SJCRH30 (cell line): ENCODE results near the gene TCF23. TPM values are rescaled to one million over a fixed set of nuclear protein-coding genes. Genes with fewer than 3 reads are reported as not detected.
A peak's percentile ranks its signal among the peaks of the same experiment; 100 is the strongest.
"Not testable (repeated sequence)": the region's sequence is repeated elsewhere in the genome, so short reads cannot be mapped to it uniquely, and the experiment has no call there.

Experiments
- DNase-seq, 2 experiments: peaks; one replicate each; pipeline ENCODE4 v3.0.0-alpha.2; 2015 to 2020
- H3K27ac ChIP-seq: fragments of 250-450 bp; sonication (Bioruptor Pico); 2 replicates; pipeline ENCODE4 v1.5.1; 2020; ENCODE audit warnings: mild to moderate bottlenecking, moderate library complexity
- H3K27me3 ChIP-seq: fragments of 250-450 bp; sonication (Bioruptor Pico); 2 replicates; pipeline ENCODE4 v1.5.1; 2020; ENCODE audit warnings: mild to moderate bottlenecking, moderate library complexity
- H3K36me3 ChIP-seq: fragments of 250-450 bp; sonication (Bioruptor Pico); 2 replicates; pipeline ENCODE4 v1.5.1; 2020; ENCODE audit warnings: mild to moderate bottlenecking, moderate library complexity
- H3K4me1 ChIP-seq: fragments of 250-450 bp; sonication (Bioruptor Pico); 2 replicates; pipeline ENCODE4 v1.5.1; 2020; ENCODE audit warnings: mild to moderate bottlenecking, moderate library complexity
- H3K4me3 ChIP-seq: fragments of 250-450 bp; sonication (Bioruptor Pico); 2 replicates; pipeline ENCODE4 v1.5.1; 2020; ENCODE audit warnings: mild to moderate bottlenecking, moderate library complexity
- H3K9me3 ChIP-seq: fragments of 250-450 bp; sonication (Bioruptor Pico); replicated peaks from 2 replicates; pipeline ENCODE4 v1.5.1; 2020; ENCODE audit warnings: mild to moderate bottlenecking, moderate library complexity
- total RNA-seq: library from RNA; depleted of rRNA; stranded (reverse); fragments of >200 nt; shearing (Covaris generic); gene quantifications from 2 replicates; pipeline ENCODE4 v1.2.3, GENCODE V29; 2014

Gene TCF23
- total RNA-seq, 1 experiment from 2014 or later, result not detected

GRCh38 chr2:27182346-27182745, 33.5 kb downstream of the TCF23 start:
- no peaks in the 10 kb centered on the region for H3K36me3 ChIP-seq
- no peaks in the 10 kb centered on the region for H3K4me1 ChIP-seq
- no peak overlapping the region for H3K4me3 ChIP-seq
- peaks cover 26% of the 10 kb centered on the region for H3K27me3 ChIP-seq
- H3K9me3 ChIP-seq, result no peaks in the 10 kb centered on the region; the same call in 1 of the 2 replicates
- DNase-seq, result no peak
- no peak overlapping the region for H3K27ac ChIP-seq

DNA sequence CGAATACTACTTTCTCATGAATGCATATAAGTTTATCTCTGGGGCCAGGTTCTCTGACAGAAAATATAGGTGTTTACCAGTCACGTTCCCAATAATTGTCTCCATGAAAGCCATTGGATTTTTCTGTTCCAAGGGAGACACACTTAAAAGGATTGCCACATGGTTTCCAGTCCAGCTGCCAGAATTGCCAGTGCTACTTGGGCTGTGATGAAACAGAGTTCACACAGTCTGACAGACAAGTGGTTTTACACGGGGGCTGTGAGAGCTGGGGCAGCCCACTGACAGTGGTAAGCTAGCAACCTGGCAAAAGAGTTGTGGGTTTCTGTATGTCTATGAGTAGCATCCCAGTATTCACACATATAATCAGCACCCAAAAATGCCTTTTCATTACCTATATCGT, 35.3 kb downstream of the TCF23 start:
- DNase-seq, result no peak
- H3K9me3 ChIP-seq, result no peaks in the 10 kb centered on the region
- H3K27ac ChIP-seq, result no peak overlapping the region
- no peaks in the 10 kb centered on the region for H3K36me3 ChIP-seq
- no peak overlapping the region for H3K4me3 ChIP-seq
- peaks cover 28% of the 10 kb centered on the region for H3K27me3 ChIP-seq
- no peaks in the 10 kb centered on the region for H3K4me1 ChIP-seq

DNA sequence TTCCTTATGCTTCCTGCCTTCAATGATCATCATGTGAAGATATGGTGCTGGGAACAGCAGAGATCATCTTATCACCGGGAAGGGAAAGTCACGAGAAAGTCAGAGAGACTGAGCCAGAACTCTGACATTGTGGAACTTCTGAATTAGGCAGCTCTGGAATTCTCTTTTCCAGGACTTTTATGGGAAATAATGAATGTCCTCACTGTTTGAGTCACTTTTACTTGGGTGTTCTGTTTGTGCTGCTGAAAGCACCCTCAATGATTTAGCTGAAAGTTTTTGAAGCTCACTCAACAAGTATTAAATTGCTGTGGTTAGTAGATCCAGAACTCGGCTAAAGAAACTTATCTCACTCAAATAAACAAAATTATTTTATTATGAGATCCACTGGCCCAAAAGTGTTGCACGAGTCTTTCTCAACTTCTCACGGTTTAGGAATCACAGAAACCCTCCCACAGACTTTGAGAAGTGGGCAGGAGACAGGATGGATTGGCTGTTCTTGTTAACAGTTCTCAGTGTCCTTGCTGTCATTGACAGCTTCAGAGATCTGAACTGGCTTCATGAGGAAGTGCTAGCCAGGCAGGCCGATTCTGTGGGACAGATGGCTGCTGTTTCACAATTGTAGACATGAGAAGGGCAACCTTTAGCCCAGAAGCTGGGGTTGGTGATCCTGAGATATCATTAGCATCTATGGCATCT, 36.7 kb downstream of the TCF23 start:
- Histone ChIP-seq H3K9me3 (no peaks in the 10 kb centered on the region), H3K4me1 (no peaks in the 10 kb centered on the region), H3K4me3 (no peak overlapping the region), H3K36me3 (no peaks in the 10 kb centered on the region), H3K27ac (no peak overlapping the region), H3K27me3 (peaks cover 23% of the 10 kb centered on the region)
- no peak for DNase-seq

GRCh38 chr2:27186613-27187345, 38.0 kb downstream of the TCF23 start:
- H3K27me3 ChIP-seq, result peaks cover 23% of the 10 kb centered on the region
- no peaks in the 10 kb centered on the region for H3K4me1 ChIP-seq
- no peak overlapping the region for H3K4me3 ChIP-seq
- DNase-seq, result no peak
- no peaks in the 10 kb centered on the region for H3K9me3 ChIP-seq
- no peak overlapping the region for H3K27ac ChIP-seq
- H3K36me3 ChIP-seq, result no peaks in the 10 kb centered on the region

DNA sequence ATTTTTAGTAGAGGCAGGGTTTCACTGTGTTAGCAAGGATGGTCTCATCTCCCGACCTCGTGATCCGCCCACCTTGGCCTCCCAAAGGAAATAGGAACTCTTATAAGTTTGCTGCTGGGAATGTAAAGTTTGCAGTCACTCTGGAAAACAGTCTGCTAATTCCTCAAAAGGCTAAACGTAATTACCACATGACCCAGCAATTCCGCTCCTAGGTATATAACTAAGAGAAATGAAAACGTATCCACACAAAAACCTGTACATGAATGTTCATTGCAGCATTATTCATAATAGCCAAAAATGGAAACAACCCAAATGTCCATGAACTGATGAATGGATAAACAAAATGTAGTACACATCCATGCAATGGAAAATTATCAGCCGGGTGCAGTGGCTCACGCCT, 41.2 kb downstream of the TCF23 start:
- H3K27me3 ChIP-seq, result peaks cover 17% of the 10 kb centered on the region; the same call in 1 of the 2 replicates
- no peak overlapping the region for H3K27ac ChIP-seq
- H3K4me1 ChIP-seq, result no peaks in the 10 kb centered on the region

GRCh38 chr2:27191070-27191829, 42.4 kb downstream of the TCF23 start:
- Histone ChIP-seq H3K4me1 (no peaks in the 10 kb centered on the region), H3K27me3 (peaks cover 17% of the 10 kb centered on the region; the same call in 1 of the 2 replicates), H3K36me3 (no peaks in the 10 kb centered on the region), H3K27ac (no peak overlapping the region), H3K9me3 (no peaks in the 10 kb centered on the region), H3K4me3 (no peak overlapping the region)
- DNase-seq, result peak; percentile 58 to 76

More for the DNA sequence above, 41.2 kb downstream of the TCF23 start:
- Histone ChIP-seq H3K4me3 (no peak overlapping the region), H3K9me3 (no peaks in the 10 kb centered on the region), H3K36me3 (no peaks in the 10 kb centered on the region)
- DNase-seq, result no peak

- Histone ChIP-seq H3K27me3 (0 out of 2 replicates have a peak, but pooled peaks cover 3% of the 10 kb centered on the region), H3K9me3 (no peaks in the 10 kb centered on the region), H3K27ac (no peak overlapping the region), H3K4me1 (no peaks in the 10 kb centered on the region), H3K36me3 (no peaks in the 10 kb centered on the region; the same call in 1 of the 2 replicates), H3K4me3 (no peak overlapping the region)
- no peak for DNase-seq
These were observed 45.9 kb downstream of the TCF23 start for GRCh38 chr2:27194538-27195354.

GRCh38 chr2:27195799-27196198, 47.0 kb downstream of the TCF23 start:
- not testable (repeated sequence) for H3K27ac ChIP-seq, H3K4me1 ChIP-seq, H3K9me3 ChIP-seq, H3K4me3 ChIP-seq, DNase-seq, H3K36me3 ChIP-seq, H3K27me3 ChIP-seq

GRCh38 chr2:27198068-27198467, 49.3 kb downstream of the TCF23 start:
- H3K4me1 ChIP-seq, H3K9me3 ChIP-seq, H3K27me3 ChIP-seq, DNase-seq, H3K27ac ChIP-seq, H3K4me3 ChIP-seq: not testable (repeated sequence)
- H3K36me3 ChIP-seq, result peaks cover 15% of the 10 kb centered on the region

- H3K9me3 ChIP-seq, result no peaks in the 10 kb centered on the region
- DNase-seq, result no peak
- no peaks in the 10 kb centered on the region for H3K27me3 ChIP-seq
- H3K27ac ChIP-seq, result no peak overlapping the region
- H3K4me3 ChIP-seq, result no peak overlapping the region
- H3K4me1 ChIP-seq, result no peaks in the 10 kb centered on the region
- H3K36me3 ChIP-seq, result peaks cover 19% of the 10 kb centered on the region
These were observed 49.8 kb downstream of the TCF23 start for GRCh38 chr2:27198627-27199026.

GRCh38 chr2:27199241-27199640, 50.4 kb downstream of the TCF23 start:
- Histone ChIP-seq H3K4me1 (no peaks in the 10 kb centered on the region), H3K36me3 (peaks cover 25% of the 10 kb centered on the region), H3K9me3 (no peaks in the 10 kb centered on the region), H3K27ac (no peak overlapping the region), H3K27me3 (no peaks in the 10 kb centered on the region), H3K4me3 (no peak overlapping the region)
- no peak for DNase-seq

DNA sequence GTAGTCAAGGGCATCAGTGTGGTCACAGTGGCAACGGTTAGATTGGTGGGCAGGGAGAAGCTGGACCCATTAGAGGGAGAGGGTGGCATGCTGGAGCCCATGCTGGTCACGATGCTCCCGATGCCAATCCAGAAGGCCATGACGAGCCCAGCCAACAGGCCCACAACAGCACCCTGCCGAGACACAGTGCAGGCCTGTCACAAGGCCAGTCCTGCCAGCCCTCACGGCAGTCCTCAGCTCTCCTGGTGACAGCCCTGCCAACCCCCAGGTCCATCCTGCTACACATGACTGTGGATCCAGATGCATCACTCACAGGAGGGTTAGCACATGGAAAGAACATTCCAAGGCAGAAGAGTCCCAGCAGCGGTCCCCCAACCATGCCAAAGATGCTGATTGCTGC, 52.9 kb downstream of the TCF23 start:
- no peak for DNase-seq
- Histone ChIP-seq H3K27me3 (no peaks in the 10 kb centered on the region), H3K36me3 (peaks cover 46% of the 10 kb centered on the region), H3K27ac (no peak overlapping the region), H3K4me3 (no peak overlapping the region), H3K4me1 (no peaks in the 10 kb centered on the region), H3K9me3 (no peaks in the 10 kb centered on the region)

DNA sequence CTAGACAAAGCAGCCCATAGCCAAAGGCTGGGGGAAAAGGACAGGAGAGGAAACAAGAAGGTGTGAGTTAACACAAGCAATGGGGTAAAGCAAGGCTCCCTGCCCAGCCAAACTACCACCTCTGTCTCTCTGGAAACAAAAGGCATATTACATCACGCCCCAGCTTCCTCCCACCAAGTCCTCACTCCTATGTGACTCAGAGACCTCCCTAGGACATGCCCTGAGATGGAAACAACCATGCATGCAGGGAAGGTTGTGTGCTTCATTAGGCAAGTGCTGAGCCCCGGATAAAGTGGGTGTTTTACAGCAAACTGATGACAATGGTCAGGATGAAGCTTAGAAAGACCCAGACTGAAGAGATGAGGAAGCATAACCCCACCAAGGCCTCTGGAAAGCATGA, 54.0 kb downstream of the TCF23 start:
- Histone ChIP-seq H3K4me3 (no peak overlapping the region), H3K27me3 (no peaks in the 10 kb centered on the region), H3K9me3 (no peaks in the 10 kb centered on the region), H3K36me3 (peaks cover 57% of the 10 kb centered on the region), H3K27ac (no peak overlapping the region), H3K4me1 (no peaks in the 10 kb centered on the region)
- no peak for DNase-seq

DNA sequence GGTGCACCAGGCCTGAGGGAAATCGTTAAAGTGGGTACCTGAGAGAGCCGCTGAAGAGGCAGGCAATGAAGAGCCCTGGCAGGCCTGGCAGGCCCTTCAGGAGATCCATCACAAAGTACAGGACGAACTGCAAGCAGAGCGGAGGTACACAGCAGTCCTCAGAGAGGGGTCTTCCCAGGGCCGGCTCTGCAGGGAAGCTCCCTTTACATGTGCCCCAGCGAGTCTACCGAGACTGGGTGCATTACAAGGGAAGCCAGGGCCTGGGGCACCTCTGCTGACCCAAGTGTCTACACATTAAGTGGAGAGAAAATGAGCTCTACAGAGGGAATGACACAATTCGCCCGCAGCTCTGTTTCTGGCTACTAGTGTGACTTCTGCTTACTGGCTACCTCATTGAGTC, 54.9 kb downstream of the TCF23 start:
- Histone ChIP-seq H3K4me1 (no peaks in the 10 kb centered on the region), H3K27me3 (no peaks in the 10 kb centered on the region), H3K9me3 (no peaks in the 10 kb centered on the region), H3K27ac (no peak overlapping the region), H3K36me3 (peaks cover 63% of the 10 kb centered on the region), H3K4me3 (no peak overlapping the region)
- no peak for DNase-seq
